ENCODE measurements around the gene LRRTM1. TPM values are rescaled to one million over a fixed set of nuclear protein-coding genes. Genes with fewer than 3 reads are reported as not detected.

Gene LRRTM1, protein sequence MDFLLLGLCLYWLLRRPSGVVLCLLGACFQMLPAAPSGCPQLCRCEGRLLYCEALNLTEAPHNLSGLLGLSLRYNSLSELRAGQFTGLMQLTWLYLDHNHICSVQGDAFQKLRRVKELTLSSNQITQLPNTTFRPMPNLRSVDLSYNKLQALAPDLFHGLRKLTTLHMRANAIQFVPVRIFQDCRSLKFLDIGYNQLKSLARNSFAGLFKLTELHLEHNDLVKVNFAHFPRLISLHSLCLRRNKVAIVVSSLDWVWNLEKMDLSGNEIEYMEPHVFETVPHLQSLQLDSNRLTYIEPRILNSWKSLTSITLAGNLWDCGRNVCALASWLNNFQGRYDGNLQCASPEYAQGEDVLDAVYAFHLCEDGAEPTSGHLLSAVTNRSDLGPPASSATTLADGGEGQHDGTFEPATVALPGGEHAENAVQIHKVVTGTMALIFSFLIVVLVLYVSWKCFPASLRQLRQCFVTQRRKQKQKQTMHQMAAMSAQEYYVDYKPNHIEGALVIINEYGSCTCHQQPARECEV
- polyA plus RNA-seq (2013, experiment 1 of 4), result 2.1 TPM
- 2.9 TPM for polyA plus RNA-seq (2013, experiment 2 of 4)
- polyA plus RNA-seq (2013, experiment 3 of 4), result 2.8 TPM
- polyA plus RNA-seq (2013, experiment 4 of 4), result 2.7 TPM

DNA sequence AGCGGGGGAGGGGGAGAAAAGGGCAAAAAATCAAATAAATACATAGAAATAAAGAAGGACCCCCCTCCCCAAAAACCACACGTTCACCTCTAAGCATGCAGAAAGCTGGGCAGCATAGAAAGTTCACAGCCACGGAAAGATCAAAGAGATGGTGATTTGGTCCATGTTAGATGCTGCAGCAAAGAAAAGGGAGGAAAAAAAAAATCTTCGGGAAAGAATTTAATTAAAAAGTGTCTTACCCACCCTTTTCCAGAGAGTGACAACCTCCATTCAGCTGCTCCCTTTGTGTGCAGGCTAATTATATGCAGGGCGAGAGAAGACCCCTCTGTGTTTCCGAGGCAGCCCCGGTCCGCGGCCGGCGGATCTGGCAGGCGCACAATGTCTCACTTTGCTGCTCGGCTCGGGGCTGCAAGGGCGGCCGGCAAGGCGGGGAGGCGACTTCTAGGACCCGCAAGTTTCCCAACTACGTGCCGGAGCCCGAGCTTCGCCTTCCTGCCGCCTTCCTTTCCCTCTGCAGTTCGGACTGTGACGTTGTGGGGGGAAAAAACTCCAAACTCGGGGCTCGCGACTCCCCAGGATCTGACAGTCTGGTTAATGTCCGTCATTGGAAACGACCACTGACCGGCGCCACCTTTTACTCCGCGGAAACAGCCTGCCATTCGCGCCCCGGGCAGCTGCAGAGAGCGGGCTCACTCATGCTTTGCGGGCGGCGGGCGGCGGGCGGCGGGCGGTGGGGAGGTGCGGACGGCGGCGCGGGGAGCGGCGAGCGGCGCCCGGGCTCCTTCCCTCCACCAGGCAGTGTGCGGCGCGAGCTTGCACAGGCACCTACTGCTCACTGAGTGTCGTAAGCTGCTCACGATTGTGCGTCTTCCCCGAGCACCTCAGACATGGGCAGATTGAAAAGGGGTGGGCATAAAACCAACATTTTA, at the start of gene LRRTM1:
Gene LRRTM1, minus strand, starts transcription at position 844 of the 929 bp plus-strand sequence. CDS start 933 bp downstream, outside the sequence.
- peaks cover 18% of the 10 kb centered on the region for H3K4me1 ChIP-seq (ENCODE audit: control insufficient read depth, insufficient read depth, low read length)
- peak within 1 kb of the TSS; percentile 46 for H3K4me3 ChIP-seq (ENCODE audit: insufficient read depth, low read depth, low read length)
- H3K27me3 ChIP-seq (ENCODE audit: control insufficient read depth, insufficient read depth, low read length, poor library complexity, severe bottlenecking), result peaks cover 59% of the 10 kb centered on the region
- no peak within 1 kb of the TSS for H3K27ac ChIP-seq (ENCODE audit: insufficient read depth, low read depth, low read length, poor library complexity, severe bottlenecking)
- no peaks in the 10 kb centered on the region for H3K36me3 ChIP-seq (ENCODE audit: control insufficient read depth, insufficient read depth, low read length)
- no peaks in the 10 kb centered on the region for H3K9me3 ChIP-seq (ENCODE audit: control insufficient read depth, low read length)
- WGBS, 2 experiments, result 0% methylated on average over 62 of the region's 64 CpGs

GRCh38 chr2:80351231-80351630, 46.7 kb upstream of the LRRTM1 start:
- no peaks in the 10 kb centered on the region for H3K36me3 ChIP-seq (ENCODE audit: control insufficient read depth, insufficient read depth, low read length)
- WGBS, 2 experiments, result 86 to 94% methylated on average over 2 to 3 of the region's 3 CpGs
- no peaks in the 10 kb centered on the region for H3K4me1 ChIP-seq (ENCODE audit: control insufficient read depth, insufficient read depth, low read length)

GRCh38 chr2:80348953-80349352, 44.4 kb upstream of the LRRTM1 start:
- H3K27ac ChIP-seq (ENCODE audit: insufficient read depth, low read depth, low read length, poor library complexity, severe bottlenecking), result no peak overlapping the region
- no peaks in the 10 kb centered on the region for H3K9me3 ChIP-seq (ENCODE audit: control insufficient read depth, low read length)
- no peak overlapping the region for H3K4me3 ChIP-seq (ENCODE audit: insufficient read depth, low read depth, low read length)
- no peaks in the 10 kb centered on the region for H3K4me1 ChIP-seq (ENCODE audit: control insufficient read depth, insufficient read depth, low read length)
- no peaks in the 10 kb centered on the region for H3K36me3 ChIP-seq (ENCODE audit: control insufficient read depth, insufficient read depth, low read length)
- H3K27me3 ChIP-seq (ENCODE audit: control insufficient read depth, insufficient read depth, low read length, poor library complexity, severe bottlenecking), result no peaks in the 10 kb centered on the region

More at GRCh38 chr2:80351231-80351630, 46.7 kb upstream of the LRRTM1 start:
- Histone ChIP-seq H3K27me3 (ENCODE audit: control insufficient read depth, insufficient read depth, low read length, poor library complexity, severe bottlenecking) (no peaks in the 10 kb centered on the region), H3K9me3 (ENCODE audit: control insufficient read depth, low read length) (no peaks in the 10 kb centered on the region), H3K4me3 (ENCODE audit: insufficient read depth, low read depth, low read length) (no peak overlapping the region), H3K27ac (ENCODE audit: insufficient read depth, low read depth, low read length, poor library complexity, severe bottlenecking) (no peak overlapping the region)

- WGBS, 2 experiments, result 90 to 100% methylated on average over 1 of the region's 1 CpG
- Histone ChIP-seq H3K4me3 (ENCODE audit: insufficient read depth, low read depth, low read length) (no peak overlapping the region), H3K4me1 (ENCODE audit: control insufficient read depth, insufficient read depth, low read length) (no peaks in the 10 kb centered on the region), H3K27ac (ENCODE audit: insufficient read depth, low read depth, low read length, poor library complexity, severe bottlenecking) (no peak overlapping the region), H3K9me3 (ENCODE audit: control insufficient read depth, low read length) (no peaks in the 10 kb centered on the region), H3K36me3 (ENCODE audit: control insufficient read depth, insufficient read depth, low read length) (no peaks in the 10 kb centered on the region), H3K27me3 (ENCODE audit: control insufficient read depth, insufficient read depth, low read length, poor library complexity, severe bottlenecking) (no peaks in the 10 kb centered on the region)
Observed at GRCh38 chr2:80348078-80348477, 43.5 kb upstream of the LRRTM1 start.

DNA sequence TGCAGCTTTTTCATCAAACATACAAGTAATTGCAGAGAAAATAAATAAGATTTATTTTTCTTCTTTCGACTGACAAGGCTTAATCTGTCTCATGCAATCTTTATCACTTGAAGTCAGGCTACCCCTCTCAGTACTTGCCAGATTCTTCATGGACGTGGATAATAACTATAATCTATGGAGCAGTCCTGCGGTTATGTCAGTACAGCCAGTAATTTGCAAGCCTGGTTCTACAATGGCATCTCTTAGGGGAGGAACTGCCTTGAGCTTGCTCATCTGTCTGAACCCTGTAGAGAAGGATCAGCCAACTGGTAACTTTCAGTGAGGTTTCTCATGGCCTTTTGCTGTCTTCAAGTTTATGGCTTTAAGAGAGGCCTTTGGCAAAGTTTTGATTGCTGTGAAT, 35.5 kb upstream of the LRRTM1 start:
- Histone ChIP-seq H3K27ac (ENCODE audit: insufficient read depth, low read depth, low read length, poor library complexity, severe bottlenecking) (no peak overlapping the region), H3K36me3 (ENCODE audit: control insufficient read depth, insufficient read depth, low read length) (no peaks in the 10 kb centered on the region), H3K4me1 (ENCODE audit: control insufficient read depth, insufficient read depth, low read length) (no peaks in the 10 kb centered on the region), H3K27me3 (ENCODE audit: control insufficient read depth, insufficient read depth, low read length, poor library complexity, severe bottlenecking) (no peaks in the 10 kb centered on the region), H3K4me3 (ENCODE audit: insufficient read depth, low read depth, low read length) (no peak overlapping the region), H3K9me3 (ENCODE audit: control insufficient read depth, low read length) (no peaks in the 10 kb centered on the region)
- 95% methylated on average over 3 of the region's 3 CpGs for WGBS, 2 experiments

DNA sequence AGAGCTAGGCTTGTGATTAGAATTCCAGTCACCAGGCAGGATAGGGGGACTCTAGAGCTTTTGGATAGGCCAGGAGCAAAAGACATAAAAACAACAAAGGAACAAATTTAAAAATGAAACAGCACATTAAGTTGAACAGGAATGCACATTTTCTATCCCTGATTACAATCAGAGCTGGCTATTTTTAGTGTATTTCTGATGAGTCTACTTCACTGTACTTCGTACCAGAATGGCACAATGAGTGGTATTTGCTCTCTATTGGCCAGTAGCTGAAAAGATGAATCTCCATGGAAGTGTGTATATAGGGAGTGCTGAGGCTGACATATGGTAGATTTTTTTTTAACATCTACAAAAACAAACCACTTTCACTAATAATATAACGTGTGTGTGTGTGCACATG, 34.2 kb upstream of the LRRTM1 start:
- WGBS, 2 experiments, result 90 to 100% methylated on average over 1 of the region's 2 CpGs
- H3K27ac ChIP-seq (ENCODE audit: insufficient read depth, low read depth, low read length, poor library complexity, severe bottlenecking), result no peak overlapping the region
- H3K36me3 ChIP-seq (ENCODE audit: control insufficient read depth, insufficient read depth, low read length), result no peaks in the 10 kb centered on the region
- H3K4me3 ChIP-seq (ENCODE audit: insufficient read depth, low read depth, low read length), result no peak overlapping the region
- no peaks in the 10 kb centered on the region for H3K4me1 ChIP-seq (ENCODE audit: control insufficient read depth, insufficient read depth, low read length)
- no peaks in the 10 kb centered on the region for H3K9me3 ChIP-seq (ENCODE audit: control insufficient read depth, low read length)
- no peaks in the 10 kb centered on the region for H3K27me3 ChIP-seq (ENCODE audit: control insufficient read depth, insufficient read depth, low read length, poor library complexity, severe bottlenecking)

DNA sequence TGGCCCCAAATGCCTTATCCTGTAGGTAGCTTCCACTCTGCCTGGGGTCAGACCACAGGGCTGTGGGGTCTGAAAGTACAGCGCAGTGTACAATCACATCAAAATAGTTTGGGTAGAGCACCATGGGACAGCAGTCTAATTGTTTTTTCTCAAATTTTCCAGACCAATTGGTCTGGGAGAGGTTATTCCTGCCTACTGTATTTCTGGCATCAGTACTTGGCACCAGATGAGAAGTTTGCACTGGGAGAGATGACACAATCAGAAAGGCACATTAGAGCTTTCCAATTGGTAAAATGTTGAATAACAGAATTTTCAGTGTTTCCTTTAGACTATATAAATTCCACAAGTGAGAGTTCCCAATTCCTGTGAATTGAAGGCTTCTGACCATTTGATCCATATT, 30.9 kb upstream of the LRRTM1 start:
- Histone ChIP-seq H3K4me3 (ENCODE audit: insufficient read depth, low read depth, low read length) (no peak overlapping the region), H3K36me3 (ENCODE audit: control insufficient read depth, insufficient read depth, low read length) (no peaks in the 10 kb centered on the region)
- WGBS, 2 experiments, result 91 to 100% methylated on average over 1 of the region's 1 CpG

GRCh38 chr2:80333886-80334285, 29.3 kb upstream of the LRRTM1 start:
- 93% methylated on average over 5 of the region's 5 CpGs for WGBS, 2 experiments
- H3K9me3 ChIP-seq (ENCODE audit: control insufficient read depth, low read length), result no peaks in the 10 kb centered on the region

More for the DNA sequence above, 30.9 kb upstream of the LRRTM1 start:
- H3K4me1 ChIP-seq (ENCODE audit: control insufficient read depth, insufficient read depth, low read length), result no peaks in the 10 kb centered on the region
- H3K27me3 ChIP-seq (ENCODE audit: control insufficient read depth, insufficient read depth, low read length, poor library complexity, severe bottlenecking), result no peaks in the 10 kb centered on the region
- H3K9me3 ChIP-seq (ENCODE audit: control insufficient read depth, low read length), result no peaks in the 10 kb centered on the region
- H3K27ac ChIP-seq (ENCODE audit: insufficient read depth, low read depth, low read length, poor library complexity, severe bottlenecking), result no peak overlapping the region

DNA sequence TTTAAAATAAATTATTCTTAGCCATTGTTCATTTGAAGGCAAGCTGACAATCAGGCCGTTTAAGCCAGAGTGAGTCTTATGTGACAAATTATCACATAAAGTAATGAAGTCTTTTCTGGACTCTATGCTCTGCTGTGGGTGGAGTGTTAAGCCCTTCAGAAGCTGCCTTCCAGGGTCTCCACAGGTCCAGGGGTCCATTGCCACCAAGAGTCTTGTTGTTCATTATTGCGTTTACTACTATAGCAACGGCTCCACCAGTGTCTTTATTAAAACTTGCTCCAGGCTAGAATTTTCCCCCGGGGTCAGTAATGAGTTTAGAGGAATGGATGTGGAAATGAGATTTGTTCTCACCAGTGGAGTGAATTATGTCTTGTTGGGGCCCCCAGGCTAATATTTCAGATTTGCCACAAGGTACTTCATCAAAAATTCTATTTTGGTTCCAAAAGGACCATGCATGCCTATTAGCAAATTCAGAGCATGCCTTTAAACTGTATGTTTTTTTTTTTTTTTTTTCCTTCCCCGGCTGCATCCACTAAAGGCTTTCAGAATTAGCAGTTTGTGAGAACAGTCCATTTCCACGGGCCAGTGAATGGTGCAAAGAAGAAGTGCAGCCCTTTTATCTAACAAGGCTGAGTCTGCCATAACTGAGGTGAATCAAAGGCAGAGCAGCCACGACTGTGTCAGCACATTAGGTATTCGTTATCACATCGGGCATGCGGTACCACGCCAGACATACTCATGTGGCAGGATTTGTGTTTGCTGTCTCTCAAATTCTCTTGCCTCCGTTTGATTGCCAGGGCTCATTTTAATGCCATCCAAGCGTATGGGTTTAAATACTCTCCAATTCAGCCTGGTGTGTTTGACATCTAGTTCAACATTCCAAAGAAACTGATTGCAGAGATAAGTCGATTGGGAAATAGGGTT, 26.2 kb upstream of the LRRTM1 start:
- H3K27ac ChIP-seq (ENCODE audit: insufficient read depth, low read depth, low read length, poor library complexity, severe bottlenecking), result no peak overlapping the region
- no peaks in the 10 kb centered on the region for H3K27me3 ChIP-seq (ENCODE audit: control insufficient read depth, insufficient read depth, low read length, poor library complexity, severe bottlenecking)
- no peaks in the 10 kb centered on the region for H3K9me3 ChIP-seq (ENCODE audit: control insufficient read depth, low read length)
- no peak overlapping the region for H3K4me3 ChIP-seq (ENCODE audit: insufficient read depth, low read depth, low read length)
- H3K4me1 ChIP-seq (ENCODE audit: control insufficient read depth, insufficient read depth, low read length), result peaks cover 4% of the 10 kb centered on the region
- no peaks in the 10 kb centered on the region for H3K36me3 ChIP-seq (ENCODE audit: control insufficient read depth, insufficient read depth, low read length)
- 91 to 93% methylated on average over 14 of the region's 14 CpGs for WGBS, 2 experiments

More at GRCh38 chr2:80333886-80334285, 29.3 kb upstream of the LRRTM1 start:
- Histone ChIP-seq H3K36me3 (ENCODE audit: control insufficient read depth, insufficient read depth, low read length) (no peaks in the 10 kb centered on the region), H3K27ac (ENCODE audit: insufficient read depth, low read depth, low read length, poor library complexity, severe bottlenecking) (no peak overlapping the region), H3K4me1 (ENCODE audit: control insufficient read depth, insufficient read depth, low read length) (no peaks in the 10 kb centered on the region), H3K27me3 (ENCODE audit: control insufficient read depth, insufficient read depth, low read length, poor library complexity, severe bottlenecking) (no peaks in the 10 kb centered on the region), H3K4me3 (ENCODE audit: insufficient read depth, low read depth, low read length) (no peak overlapping the region)

Measured in ectodermal cell (in vitro differentiated cells).